ENCODE results near the gene MAPKAPK5. TPM values are rescaled to one million over a fixed set of nuclear protein-coding genes. Genes with fewer than 3 reads are reported as not detected.

Gene MAPKAPK5
- total and polyA plus RNA-seq, 4 experiments from 2014 or later: 36.6 to 68.1 (median 51.3) TPM

GRCh38 chr12:111904446-111904975 lies 62.5 kb downstream of the MAPKAPK5 start:
- peaks cover 36 to 53% of the 10 kb centered on the region in 2 donors for H3K36me3 Mint-ChIP-seq
- no peak for DNase-seq
- no peaks in the 10 kb centered on the region for H3K4me1 ChIP-seq (ENCODE audit: insufficient read depth, low read length)
- no peak overlapping the region for H3K4me3 Mint-ChIP-seq
- H3K36me3 ChIP-seq (ENCODE audit: insufficient read depth, low read length): no peaks in the 10 kb centered on the region
- no peak overlapping the region for H3K4me3 ChIP-seq (ENCODE audit: low read length in 2 of 2)
- ChIA-PET CTCF (ENCODE audit: partially characterized antibody) (interaction anchor here (0.8 kb wide), 1 partner anchor 331 kb away, joined by 3 read pairs; no protein-coding TSS in a partner anchor), POLR2A (ENCODE audit: partially characterized antibody) (no interaction called here)
- intact Hi-C loops (cut with micrococcal nuclease): no loop called here
- no peak overlapping the region for H3K27ac ChIP-seq (ENCODE audit: low read depth, low read length)
- H3K9me3 Mint-ChIP-seq: peaks cover 0 to 13% (median 8%) of the 10 kb centered on the region in 8 donors
- H3K27me3 ChIP-seq (ENCODE audit: insufficient read depth, low read length): no peaks in the 10 kb centered on the region
- peaks cover 0 to 8% (median 2%) of the 10 kb centered on the region in 4 donors for H3K4me1 Mint-ChIP-seq
- no peaks in the 10 kb centered on the region for H3K27me3 Mint-ChIP-seq
- H3K9me3 ChIP-seq (ENCODE audit: control insufficient read depth in 1 of 2, low read length in 2 of 2): no peaks in the 10 kb centered on the region
- peak overlapping the region in 1 of 7 donors; percentile 15 for H3K27ac Mint-ChIP-seq

DNA sequence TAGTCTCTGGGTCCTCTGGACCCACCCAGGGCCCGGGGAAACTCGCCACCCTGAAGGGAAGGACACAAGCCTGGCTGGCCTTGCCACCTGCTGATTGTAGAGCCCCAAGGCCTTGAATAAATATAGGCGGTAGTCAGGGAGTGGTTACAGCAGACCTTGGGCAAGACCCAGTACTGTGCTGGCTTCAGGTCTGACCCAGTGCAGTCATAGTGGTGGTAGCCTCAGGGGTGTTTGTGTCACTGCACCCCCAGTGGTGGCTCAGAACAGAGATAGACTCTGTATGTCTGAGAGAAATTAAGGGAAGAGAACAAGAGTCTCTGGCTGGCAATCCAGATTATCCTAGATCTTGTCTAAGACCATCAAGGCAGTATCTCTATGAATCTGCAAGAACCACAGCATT lies 63.5 kb downstream of the MAPKAPK5 start:
- Mint-ChIP-seq H3K27ac (peak overlapping the region in 1 of 7 donors; percentile 52), H3K9me3 (peaks cover 0 to 15% (median 9%) of the 10 kb centered on the region in 8 donors), H3K4me3 (no peak overlapping the region), H3K27me3 (no peaks in the 10 kb centered on the region), H3K36me3 (peaks cover 33 to 51% of the 10 kb centered on the region in 2 donors), H3K4me1 (peaks cover 0 to 8% (median 2%) of the 10 kb centered on the region in 4 donors)
- Histone ChIP-seq H3K36me3 (ENCODE audit: insufficient read depth, low read length) (no peaks in the 10 kb centered on the region), H3K9me3 (ENCODE audit: control insufficient read depth in 1 of 2, low read length in 2 of 2) (no peaks in the 10 kb centered on the region), H3K27me3 (ENCODE audit: insufficient read depth, low read length) (no peaks in the 10 kb centered on the region), H3K4me1 (ENCODE audit: insufficient read depth, low read length) (no peaks in the 10 kb centered on the region), H3K27ac (ENCODE audit: low read depth, low read length) (no peak overlapping the region), H3K4me3 (ENCODE audit: low read length in 2 of 2) (no peak overlapping the region)
- CTCF ChIA-PET (ENCODE audit: partially characterized antibody): no interaction called here
- intact Hi-C loops (cut with micrococcal nuclease): no loop called here
- POLR2A ChIA-PET (ENCODE audit: partially characterized antibody): no interaction called here
- no peak for DNase-seq

- no peaks in the 10 kb centered on the region for H3K4me1 ChIP-seq (ENCODE audit: insufficient read depth, low read length)
- H3K27me3 ChIP-seq (ENCODE audit: insufficient read depth, low read length): no peaks in the 10 kb centered on the region
- H3K36me3 ChIP-seq (ENCODE audit: insufficient read depth, low read length): peaks cover 8% of the 10 kb centered on the region
- intact Hi-C loops (cut with micrococcal nuclease): no loop called here
- no peak for DNase-seq
- POLR2A ChIA-PET (ENCODE audit: partially characterized antibody): no interaction called here
- Mint-ChIP-seq H3K36me3 (peaks cover 39 to 51% of the 10 kb centered on the region in 2 donors), H3K4me1 (peaks cover 0 to 8% (median 2%) of the 10 kb centered on the region in 4 donors), H3K9me3 (peaks cover 0 to 15% (median 9%) of the 10 kb centered on the region in 8 donors), H3K4me3 (no peak overlapping the region), H3K27ac (no peak overlapping the region), H3K27me3 (no peaks in the 10 kb centered on the region)
- no peak overlapping the region for H3K4me3 ChIP-seq (ENCODE audit: low read length in 2 of 2)
- H3K9me3 ChIP-seq (ENCODE audit: control insufficient read depth in 1 of 2, low read length in 2 of 2): no peaks in the 10 kb centered on the region
- CTCF ChIA-PET (ENCODE audit: partially characterized antibody): no interaction called here
- H3K27ac ChIP-seq (ENCODE audit: low read depth, low read length): no peak overlapping the region
Measured at GRCh38 chr12:111907740-111908139, 65.7 kb downstream of the MAPKAPK5 start.

DNA sequence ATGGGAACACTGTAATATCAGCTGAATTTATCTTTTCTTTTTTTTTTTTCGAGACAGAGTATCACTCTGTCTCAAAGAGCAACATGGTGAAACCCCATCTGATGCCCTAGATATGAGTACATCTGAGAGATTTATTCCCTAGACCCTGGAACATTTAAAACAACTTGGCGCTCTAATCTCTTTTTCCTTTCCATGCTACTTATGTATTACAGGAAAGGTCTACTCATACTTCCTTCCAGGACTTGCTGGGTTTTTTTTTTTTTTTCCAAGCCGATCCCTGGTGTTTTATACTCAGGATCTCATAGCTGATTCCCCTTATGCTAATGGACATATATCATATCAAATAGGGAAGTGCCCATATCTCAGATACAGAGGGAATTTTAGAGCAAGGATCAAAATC lies 83.1 kb downstream of the MAPKAPK5 start:
- DNase-seq: no peak
- Histone ChIP-seq H3K4me1 (ENCODE audit: insufficient read depth, low read length) (no peaks in the 10 kb centered on the region), H3K27ac (ENCODE audit: low read depth, low read length) (no peak overlapping the region), H3K9me3 (ENCODE audit: control insufficient read depth in 1 of 2, low read length in 2 of 2) (no peaks in the 10 kb centered on the region), H3K4me3 (ENCODE audit: low read length in 2 of 2) (no peak overlapping the region), H3K27me3 (ENCODE audit: insufficient read depth, low read length) (no peaks in the 10 kb centered on the region), H3K36me3 (ENCODE audit: insufficient read depth, low read length) (no peaks in the 10 kb centered on the region)
- intact Hi-C loops (cut with micrococcal nuclease): no loop called here
- Mint-ChIP-seq H3K36me3 (peaks cover 12 to 20% of the 10 kb centered on the region in 2 donors), H3K27ac (no peak overlapping the region), H3K4me3 (no peak overlapping the region), H3K9me3 (peaks cover 0 to 2% (median 0%) of the 10 kb centered on the region in 8 donors), H3K4me1 (peaks cover 0 to 4% (median 0%) of the 10 kb centered on the region in 4 donors), H3K27me3 (no peaks in the 10 kb centered on the region)
- ChIA-PET CTCF (ENCODE audit: partially characterized antibody) (no interaction called here), POLR2A (ENCODE audit: partially characterized antibody) (no interaction called here)

DNA sequence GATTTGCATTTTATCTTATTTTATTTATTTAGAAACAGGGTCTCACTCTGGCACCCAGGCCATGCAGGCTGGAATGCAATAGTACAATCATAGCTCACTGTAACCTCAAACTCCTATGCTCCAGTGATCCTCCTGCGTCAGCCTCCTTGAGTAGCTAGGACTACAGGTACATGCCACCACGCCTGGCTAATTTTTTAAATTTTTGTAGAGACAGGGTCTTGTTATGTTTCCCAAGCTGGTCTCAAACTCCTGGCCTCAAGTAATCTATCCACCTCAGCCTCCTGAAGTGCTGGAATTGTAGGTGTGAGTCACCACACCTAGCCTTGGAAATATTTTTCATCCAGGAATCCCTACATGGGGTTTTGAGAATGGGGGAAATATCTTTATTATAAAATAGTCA lies 84.6 kb downstream of the MAPKAPK5 start:
- H3K36me3 ChIP-seq (ENCODE audit: insufficient read depth, low read length): no peaks in the 10 kb centered on the region
- no peaks in the 10 kb centered on the region for H3K4me1 ChIP-seq (ENCODE audit: insufficient read depth, low read length)
- H3K27ac Mint-ChIP-seq: no peak overlapping the region
- ChIA-PET POLR2A (ENCODE audit: partially characterized antibody) (no interaction called here), CTCF (ENCODE audit: partially characterized antibody) (interaction anchor here (1.1 kb wide), 1 partner anchor 114 kb away, joined by 3 read pairs; no protein-coding TSS in a partner anchor)
- no peaks in the 10 kb centered on the region for H3K27me3 ChIP-seq (ENCODE audit: insufficient read depth, low read length)
- H3K9me3 Mint-ChIP-seq: peaks cover 0 to 2% (median 0%) of the 10 kb centered on the region in 8 donors
- H3K4me3 ChIP-seq (ENCODE audit: low read length in 2 of 2): no peak overlapping the region
- DNase-seq: no peak
- no peak overlapping the region for H3K4me3 Mint-ChIP-seq
- H3K27me3 Mint-ChIP-seq: no peaks in the 10 kb centered on the region
- H3K36me3 Mint-ChIP-seq: peaks cover 22 to 30% of the 10 kb centered on the region in 2 donors
- intact Hi-C loops (cut with micrococcal nuclease): no loop called here
- no peaks in the 10 kb centered on the region for H3K9me3 ChIP-seq (ENCODE audit: control insufficient read depth in 1 of 2, low read length in 2 of 2)
- no peak overlapping the region for H3K27ac ChIP-seq (ENCODE audit: low read depth, low read length)
- peaks cover 0 to 4% (median 0%) of the 10 kb centered on the region in 4 donors for H3K4me1 Mint-ChIP-seq

DNA sequence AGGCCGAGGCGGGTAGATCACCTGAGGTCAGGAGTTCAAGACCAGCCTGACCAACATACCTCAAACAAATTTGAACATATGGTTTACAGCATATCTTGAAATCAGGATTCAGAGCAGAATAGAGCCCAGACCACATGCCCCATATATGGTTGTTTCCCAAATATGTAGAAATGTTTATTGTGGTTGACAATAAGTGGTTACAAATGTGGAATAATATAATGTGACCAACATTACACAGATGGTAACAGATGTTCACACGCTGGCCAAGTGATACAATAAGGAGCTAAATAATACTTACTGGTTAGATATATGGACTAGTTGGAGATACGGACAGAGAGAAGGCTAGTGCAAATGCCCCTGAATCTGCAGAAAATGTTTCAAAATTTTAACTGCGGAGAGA lies 85.3 kb downstream of the MAPKAPK5 start:
- Mint-ChIP-seq H3K27ac (peak overlapping the region in 1 of 7 donors; percentile 15), H3K36me3 (peaks cover 29 to 35% of the 10 kb centered on the region in 2 donors), H3K4me3 (no peak overlapping the region), H3K27me3 (no peaks in the 10 kb centered on the region), H3K4me1 (peaks cover 0 to 4% (median 0%) of the 10 kb centered on the region in 4 donors), H3K9me3 (peaks cover 0 to 2% (median 0%) of the 10 kb centered on the region in 8 donors)
- CTCF ChIA-PET (ENCODE audit: partially characterized antibody): interaction anchor here (1.4 kb wide), 1 partner anchor 87 kb away, joined by 3 read pairs; no protein-coding TSS in a partner anchor
- POLR2A ChIA-PET (ENCODE audit: partially characterized antibody): no interaction called here
- H3K27ac ChIP-seq (ENCODE audit: low read depth, low read length): no peak overlapping the region
- DNase-seq: no peak
- no peaks in the 10 kb centered on the region for H3K9me3 ChIP-seq (ENCODE audit: control insufficient read depth in 1 of 2, low read length in 2 of 2)
- no peak overlapping the region for H3K4me3 ChIP-seq (ENCODE audit: low read length in 2 of 2)
- no peaks in the 10 kb centered on the region for H3K4me1 ChIP-seq (ENCODE audit: insufficient read depth, low read length)
- intact Hi-C loops (cut with micrococcal nuclease): no loop called here
- H3K36me3 ChIP-seq (ENCODE audit: insufficient read depth, low read length): peaks cover under 1% of the 10 kb centered on the region
- no peaks in the 10 kb centered on the region for H3K27me3 ChIP-seq (ENCODE audit: insufficient read depth, low read length)

- Mint-ChIP-seq H3K27ac (peak overlapping the region in 1 of 7 donors; percentile 43), H3K4me3 (no peak overlapping the region), H3K36me3 (peaks cover 44 to 58% of the 10 kb centered on the region in 2 donors), H3K27me3 (no peaks in the 10 kb centered on the region), H3K9me3 (no peaks in the 10 kb centered on the region), H3K4me1 (peaks cover 0 to 4% (median 0%) of the 10 kb centered on the region in 4 donors)
- Histone ChIP-seq H3K27me3 (ENCODE audit: insufficient read depth, low read length) (no peaks in the 10 kb centered on the region), H3K4me3 (ENCODE audit: low read length in 2 of 2) (no peak overlapping the region), H3K27ac (ENCODE audit: low read depth, low read length) (no peak overlapping the region), H3K36me3 (ENCODE audit: insufficient read depth, low read length) (peaks cover 8% of the 10 kb centered on the region), H3K4me1 (ENCODE audit: insufficient read depth, low read length) (no peaks in the 10 kb centered on the region), H3K9me3 (ENCODE audit: control insufficient read depth in 1 of 2, low read length in 2 of 2) (no peaks in the 10 kb centered on the region)
- intact Hi-C loops (cut with micrococcal nuclease): no loop called here
- ChIA-PET CTCF (ENCODE audit: partially characterized antibody) (interaction anchor here (1.0 kb wide), 1 partner anchor 84 kb away, joined by 3 read pairs; no protein-coding TSS in a partner anchor), POLR2A (ENCODE audit: partially characterized antibody) (no interaction called here)
- DNase-seq: no peak
Measured at GRCh38 chr12:111932241-111932640, 90.2 kb downstream of the MAPKAPK5 start.
